Activated CD4-positive, alpha-beta memory T cell treated with anti-CD3 and anti-CD28 coated beads for 36 hours (primary cell): ENCODE results near the gene SMIM10L2A. TPM values are rescaled to one million over a fixed set of nuclear protein-coding genes. Genes with fewer than 3 reads are reported as not detected.

Experiments
- total RNA-seq, 2 experiments: library from RNA; stranded (reverse); gene quantifications; one replicate each; pipeline ENCODE4 v1.2.3, GENCODE V29; 2021

The SMIM10L2A gene
- total RNA-seq, 2 experiments from 2014 or later = 0.24 to 0.31 TPM

Other genes starting within 250 kb of the SMIM10L2A start
- gene ETDA, start 169.9 kb upstream of the SMIM10L2A start, total RNA-seq = not detected
- gene ETDC, start 112.5 kb upstream of the SMIM10L2A start, total RNA-seq = not detected
- gene ZNF75D, start 77.8 kb upstream of the SMIM10L2A start, total RNA-seq = 1 to 10 TPM; 4.5 to 5.1 TPM
- gene ZNF449, start 77.1 kb upstream of the SMIM10L2A start, total RNA-seq = 1 to 10 TPM; 1.5 to 2.0 TPM
- gene INTS6L, start 98.7 kb downstream of the SMIM10L2A start, total RNA-seq = 10 to 100 TPM; 21.2 to 22.7 TPM